D341Med (cell line): ENCODE measurements around the gene SOX5.

ENCODE experiments used
- DNase-seq: peaks from one replicate; pipeline ENCODE4 v3.0.0; 2012; ENCODE audit warnings: low spot score

Gene SOX5

GRCh38 chr12:23482571-23482970, 466.9 kb downstream of the SOX5 start:
- no peak for DNase-seq
